Stimulated activated naive B cell treated with anti-CD40 and anti-IgM and Interleukin-4, amounts not matched to agents 10 μg/mL and 1 μg/mL and 100 μg/mL, for 72 hours (primary cell): ENCODE measurements around the gene BAG3.
A peak's percentile ranks its signal among the peaks of the same experiment; 100 is the strongest.

Experiments
- ATAC-seq, 2 donors: fragments of 150-1000 bp; cut with Tn5 transposase; replicated peaks; 2 replicates each; pipeline ENCODE4 v1.10.0; 2021; ENCODE audit warnings: moderate library complexity in 1 of 2
- DNase-seq: peaks from one replicate; pipeline ENCODE4 v3.0.0; 2021
- H3K27ac Mint-ChIP-seq: one replicate; pipeline ENCODE4 v1.8.0; 2022; ENCODE audit warnings: mild to moderate bottlenecking, mixed read lengths
- H3K27me3 Mint-ChIP-seq, 2 donors: one replicate each; pipeline ENCODE4 v1.8.0; 2022; ENCODE audit warnings: mixed read lengths in 2 of 2
- H3K36me3 Mint-ChIP-seq, 2 donors: one replicate each; pipeline ENCODE4 v1.8.0; 2022; ENCODE audit warnings: mixed read lengths in 2 of 2, mild to moderate bottlenecking in 1 of 2
- H3K4me1 Mint-ChIP-seq, 2 donors: one replicate each; pipeline ENCODE4 v1.8.0; 2022; ENCODE audit warnings: mixed read lengths in 2 of 2, mild to moderate bottlenecking in 1 of 2
- H3K4me3 Mint-ChIP-seq, 2 donors: one replicate each; pipeline ENCODE4 v1.8.0; 2022; ENCODE audit warnings: mild to moderate bottlenecking in 2 of 2, mixed read lengths in 2 of 2, moderate library complexity in 1 of 2
- H3K9me3 Mint-ChIP-seq, 2 donors: one replicate each; pipeline ENCODE4 v1.8.0; 2022; ENCODE audit warnings: mixed read lengths in 2 of 2, mild to moderate bottlenecking in 1 of 2

BAG3 gene

DNA sequence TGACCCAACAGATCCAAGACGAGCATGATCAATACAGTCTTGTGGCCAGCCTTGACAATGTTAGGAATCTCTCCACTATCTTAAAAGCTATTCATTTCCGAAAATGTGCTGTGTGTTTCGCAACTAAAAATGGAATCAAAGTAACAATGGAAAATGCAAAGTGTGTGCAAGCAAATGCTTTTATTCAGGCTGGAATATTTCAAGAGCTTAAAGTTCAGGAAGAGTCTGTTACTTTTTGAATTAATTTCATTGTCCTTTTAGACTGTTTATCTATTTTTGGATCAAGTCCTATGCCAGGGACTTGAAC lies 30.1 kb upstream of the BAG3 start:
- H3K27ac Mint-ChIP-seq, result no peak overlapping the region
- H3K27me3 Mint-ChIP-seq, result no peaks in the 10 kb centered on the region
- no peaks in the 10 kb centered on the region for H3K9me3 Mint-ChIP-seq
- H3K4me1 Mint-ChIP-seq, result peaks cover 0 to 4% of the 10 kb centered on the region in 2 donors
- DNase-seq (no peak), ATAC-seq (no peak)
- H3K4me3 Mint-ChIP-seq, result no peak overlapping the region
- H3K36me3 Mint-ChIP-seq, result no peaks in the 10 kb centered on the region

- Mint-ChIP-seq H3K36me3 (no peaks in the 10 kb centered on the region), H3K4me1 (no peaks in the 10 kb centered on the region), H3K27me3 (no peaks in the 10 kb centered on the region), H3K9me3 (no peaks in the 10 kb centered on the region), H3K4me3 (no peak overlapping the region), H3K27ac (no peak overlapping the region)
- ATAC-seq (no peak), DNase-seq (no peak)
These were observed 25.5 kb upstream of the BAG3 start for GRCh38 chr10:119625570-119626280.

GRCh38 chr10:119630300-119630699 lies 20.9 kb upstream of the BAG3 start:
- Mint-ChIP-seq H3K36me3 (no peaks in the 10 kb centered on the region), H3K27me3 (no peaks in the 10 kb centered on the region), H3K9me3 (no peaks in the 10 kb centered on the region), H3K27ac (no peak overlapping the region), H3K4me3 (no peak overlapping the region), H3K4me1 (no peaks in the 10 kb centered on the region)
- ATAC-seq (no peak), DNase-seq (no peak)

DNA sequence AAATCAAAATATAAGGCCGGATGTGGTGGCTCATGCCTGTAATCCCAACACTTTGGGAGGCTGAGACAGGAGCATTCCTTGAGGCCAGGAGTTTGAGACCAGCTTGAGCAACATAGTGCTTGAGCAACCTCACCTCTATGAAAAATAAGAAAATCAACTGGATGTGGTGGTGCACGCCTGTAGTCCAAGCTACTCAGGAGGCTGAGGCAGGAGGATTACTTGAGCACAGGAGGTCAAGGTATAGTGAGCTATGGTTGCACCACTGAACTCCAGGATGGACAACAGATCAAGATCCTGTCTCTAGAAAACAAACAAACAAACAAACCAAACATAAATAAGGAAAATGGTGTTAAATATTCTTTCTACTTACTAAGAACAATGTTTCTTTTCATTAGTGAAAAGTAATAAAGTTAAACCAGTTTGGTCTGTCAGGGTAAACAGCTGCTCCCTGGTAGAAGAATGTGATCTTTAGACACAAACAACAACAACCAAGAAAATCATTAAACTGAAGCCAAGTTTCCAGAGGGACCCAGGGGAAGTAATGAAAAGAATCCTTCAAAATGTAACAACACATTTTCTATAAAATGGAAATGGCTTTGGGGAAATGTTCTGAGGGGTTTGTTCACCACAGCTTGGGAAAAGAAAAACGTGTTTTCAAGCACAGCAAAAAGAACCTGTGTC lies 17.5 kb upstream of the BAG3 start:
- no peaks in the 10 kb centered on the region for H3K4me1 Mint-ChIP-seq
- ATAC-seq (no peak), DNase-seq (no peak)
- H3K27ac Mint-ChIP-seq, result peak overlapping the region; percentile 42
- H3K4me3 Mint-ChIP-seq, result no peak overlapping the region
- H3K36me3 Mint-ChIP-seq, result no peaks in the 10 kb centered on the region
- H3K27me3 Mint-ChIP-seq, result no peaks in the 10 kb centered on the region
- no peaks in the 10 kb centered on the region for H3K9me3 Mint-ChIP-seq

- no peaks in the 10 kb centered on the region for H3K36me3 Mint-ChIP-seq
- no peak overlapping the region for H3K4me3 Mint-ChIP-seq
- no peaks in the 10 kb centered on the region for H3K9me3 Mint-ChIP-seq
- H3K27me3 Mint-ChIP-seq, result no peaks in the 10 kb centered on the region
- H3K4me1 Mint-ChIP-seq, result no peaks in the 10 kb centered on the region
- no peak for DNase-seq
- ATAC-seq, result no peak
- H3K27ac Mint-ChIP-seq, result no peak overlapping the region
These were observed 17.0 kb upstream of the BAG3 start for GRCh38 chr10:119634219-119634544.

DNA sequence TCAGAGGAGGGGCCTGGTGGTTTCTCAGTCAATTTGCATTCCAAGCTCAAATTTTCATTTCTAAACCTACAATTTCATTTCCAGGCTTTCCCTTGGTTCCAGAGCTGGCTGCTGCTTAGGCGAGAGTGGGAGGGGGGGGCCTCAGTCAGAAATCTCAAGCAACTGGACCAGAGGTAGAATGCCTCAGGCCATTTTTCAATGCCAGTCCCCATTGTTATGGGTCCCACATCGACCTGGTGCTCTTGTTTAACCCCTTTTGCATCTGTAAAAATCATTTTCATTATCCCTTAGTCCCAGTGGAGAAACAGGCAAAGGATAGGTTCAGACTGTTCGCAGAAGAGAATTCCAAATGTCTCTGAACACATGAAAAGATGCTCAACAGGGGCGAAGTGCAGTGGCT lies 13.5 kb upstream of the BAG3 start:
- H3K4me3 Mint-ChIP-seq, result no peak overlapping the region
- no peaks in the 10 kb centered on the region for H3K4me1 Mint-ChIP-seq
- H3K27me3 Mint-ChIP-seq, result no peaks in the 10 kb centered on the region
- ATAC-seq (no peak), DNase-seq (no peak)
- H3K27ac Mint-ChIP-seq, result no peak overlapping the region
- H3K36me3 Mint-ChIP-seq, result no peaks in the 10 kb centered on the region
- no peaks in the 10 kb centered on the region for H3K9me3 Mint-ChIP-seq

DNA sequence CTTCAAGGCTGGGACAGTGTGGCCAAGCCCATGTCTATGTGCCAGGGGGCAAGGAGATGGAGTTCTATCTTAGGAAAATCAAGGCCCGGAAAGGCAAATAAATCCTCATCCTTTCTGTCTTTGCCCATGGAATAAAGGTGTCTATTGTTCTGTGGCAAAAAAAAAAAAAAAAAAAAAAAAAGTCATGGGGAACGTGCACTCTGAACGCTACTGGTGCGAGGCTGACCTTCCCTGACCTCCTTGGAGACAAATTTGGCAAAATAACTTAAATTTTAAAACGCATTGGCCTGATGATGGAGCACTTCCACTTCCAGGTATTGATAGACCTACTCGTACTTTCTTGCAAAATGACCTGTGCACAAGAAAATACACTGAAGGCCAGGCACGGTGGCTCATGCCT lies 12.2 kb upstream of the BAG3 start:
- no peaks in the 10 kb centered on the region for H3K36me3 Mint-ChIP-seq
- no peak overlapping the region for H3K27ac Mint-ChIP-seq
- ATAC-seq (no peak), DNase-seq (no peak)
- H3K27me3 Mint-ChIP-seq, result no peaks in the 10 kb centered on the region
- no peaks in the 10 kb centered on the region for H3K4me1 Mint-ChIP-seq
- no peaks in the 10 kb centered on the region for H3K9me3 Mint-ChIP-seq
- no peak overlapping the region for H3K4me3 Mint-ChIP-seq

- no peak for DNase-seq
- no peaks in the 10 kb centered on the region for H3K9me3 Mint-ChIP-seq
- no peaks in the 10 kb centered on the region for H3K4me1 Mint-ChIP-seq
- H3K36me3 Mint-ChIP-seq, result no peaks in the 10 kb centered on the region
- no peaks in the 10 kb centered on the region for H3K27me3 Mint-ChIP-seq
- H3K27ac Mint-ChIP-seq, result no peak overlapping the region
- no peak overlapping the region for H3K4me3 Mint-ChIP-seq
- no peak for ATAC-seq
These were observed 10.8 kb upstream of the BAG3 start for GRCh38 chr10:119640384-119640783.

DNA sequence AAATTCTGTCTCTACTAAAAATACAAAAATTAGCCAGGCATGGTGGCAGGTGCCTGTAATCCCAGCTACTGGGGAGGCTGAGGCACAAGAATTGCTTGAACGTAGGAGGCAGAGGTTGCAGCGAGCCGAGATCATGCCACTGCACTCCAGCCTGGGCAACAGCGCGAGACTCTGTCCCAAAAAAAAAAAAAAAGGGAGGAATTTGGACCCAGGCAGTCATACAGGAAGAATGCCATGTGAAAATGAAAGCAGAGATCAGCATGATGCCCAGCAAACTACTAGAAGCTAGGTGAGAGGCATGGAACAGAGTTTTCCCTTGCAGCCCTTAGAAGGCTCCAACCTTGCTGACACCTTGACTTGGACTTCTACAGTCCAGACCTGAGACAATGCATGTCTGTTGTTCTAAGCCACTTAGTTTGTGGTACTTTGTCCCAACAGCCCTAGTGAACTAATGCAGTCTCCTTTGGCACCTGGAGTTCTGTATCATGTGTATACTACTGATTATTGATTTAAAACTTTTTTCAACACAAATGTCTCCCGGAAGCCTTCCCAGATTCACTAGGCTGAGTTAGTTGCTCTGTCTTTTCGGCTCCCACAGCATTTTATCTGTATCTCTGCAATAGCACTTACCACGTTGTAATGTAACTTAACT lies 10.2 kb upstream of the BAG3 start:
- Mint-ChIP-seq H3K9me3 (no peaks in the 10 kb centered on the region), H3K36me3 (no peaks in the 10 kb centered on the region), H3K27ac (no peak overlapping the region), H3K4me1 (no peaks in the 10 kb centered on the region), H3K4me3 (no peak overlapping the region), H3K27me3 (peaks cover 0 to under 1% of the 10 kb centered on the region in 2 donors)
- ATAC-seq (no peak), DNase-seq (no peak)

GRCh38 chr10:119642556-119643111 lies 8.5 kb upstream of the BAG3 start:
- Mint-ChIP-seq H3K4me3 (no peak overlapping the region), H3K4me1 (no peaks in the 10 kb centered on the region), H3K9me3 (no peaks in the 10 kb centered on the region), H3K27ac (no peak overlapping the region), H3K36me3 (no peaks in the 10 kb centered on the region), H3K27me3 (peaks cover 0 to 4% of the 10 kb centered on the region in 2 donors)
- DNase-seq, result no peak
- ATAC-seq, result no peak

DNA sequence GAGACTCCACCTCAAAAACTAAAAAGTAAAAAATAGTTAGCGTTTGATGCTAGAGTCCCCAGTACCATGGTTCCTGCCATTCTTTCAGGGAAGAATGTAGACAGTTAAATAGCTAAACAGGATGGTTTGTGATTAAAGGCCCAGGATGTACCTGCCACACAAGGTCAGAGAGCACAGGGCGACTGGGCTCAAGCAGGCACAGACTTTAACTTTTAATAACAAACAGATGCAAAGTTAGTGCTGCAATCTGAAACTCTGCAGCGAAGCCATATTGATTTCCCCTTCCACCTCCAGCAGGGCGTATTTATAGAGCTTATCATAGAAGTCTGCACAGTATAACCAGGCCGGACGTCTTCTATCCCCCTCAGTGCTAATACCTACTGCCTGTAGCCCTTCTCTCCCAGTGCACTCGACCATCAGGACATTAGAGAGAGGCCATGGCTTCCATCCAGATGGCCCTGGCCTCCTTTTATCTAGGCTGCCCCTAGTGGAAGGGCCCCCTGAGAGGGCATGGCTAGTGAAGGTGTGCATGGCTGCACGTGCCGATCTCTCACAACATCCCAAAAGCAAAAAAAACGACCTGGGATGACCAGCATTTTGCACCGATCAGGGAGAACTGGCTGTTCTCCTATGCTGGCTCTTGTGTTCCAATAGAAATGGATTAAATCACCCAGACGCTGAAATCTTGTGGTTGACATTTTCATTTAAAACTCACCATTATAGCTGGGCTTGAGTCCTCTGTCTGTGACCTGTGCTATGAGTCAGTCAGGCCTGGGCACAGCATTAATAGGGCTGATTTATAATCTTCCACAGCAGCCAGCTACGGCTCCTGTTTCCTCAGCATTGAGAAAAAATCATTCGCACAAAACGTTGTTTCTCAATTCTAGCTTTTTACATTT lies 7.6 kb upstream of the BAG3 start:
- no peak for ATAC-seq
- no peaks in the 10 kb centered on the region for H3K36me3 Mint-ChIP-seq
- no peak for DNase-seq
- no peak overlapping the region for H3K27ac Mint-ChIP-seq
- peaks cover 0 to 4% of the 10 kb centered on the region in 2 donors for H3K27me3 Mint-ChIP-seq
- H3K4me1 Mint-ChIP-seq, result no peaks in the 10 kb centered on the region
- H3K4me3 Mint-ChIP-seq, result no peak overlapping the region
- no peaks in the 10 kb centered on the region for H3K9me3 Mint-ChIP-seq

- Mint-ChIP-seq H3K27me3 (peaks cover 0 to 4% of the 10 kb centered on the region in 2 donors), H3K36me3 (no peaks in the 10 kb centered on the region), H3K27ac (no peak overlapping the region), H3K9me3 (no peaks in the 10 kb centered on the region), H3K4me1 (no peaks in the 10 kb centered on the region), H3K4me3 (no peak overlapping the region)
- DNase-seq, result no peak
- no peak for ATAC-seq
These were observed 6.9 kb upstream of the BAG3 start for GRCh38 chr10:119644205-119644814.

DNA sequence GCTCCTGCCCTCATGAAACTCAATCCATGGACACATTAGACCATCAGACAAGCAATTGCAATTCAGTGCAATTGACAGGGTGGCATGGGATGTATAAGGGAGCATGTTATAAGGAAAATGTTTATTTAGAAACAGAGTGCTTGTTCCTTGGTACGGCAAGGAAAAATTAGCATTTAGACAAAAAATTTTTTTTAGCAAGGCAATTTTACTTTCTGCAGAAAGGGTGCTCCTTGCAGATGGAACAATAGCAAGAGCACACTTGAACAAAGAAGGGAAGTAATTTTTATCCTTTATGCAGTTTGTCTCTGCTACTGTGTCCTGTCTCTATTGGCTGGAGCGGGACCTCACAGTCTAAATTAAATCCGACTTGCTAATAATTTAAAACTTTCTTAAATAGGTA lies 6.2 kb upstream of the BAG3 start:
- H3K9me3 Mint-ChIP-seq, result no peaks in the 10 kb centered on the region
- no peak for DNase-seq
- peaks cover 0 to 2% of the 10 kb centered on the region in 2 donors for H3K4me1 Mint-ChIP-seq
- no peaks in the 10 kb centered on the region for H3K36me3 Mint-ChIP-seq
- ATAC-seq, result no peak
- H3K27ac Mint-ChIP-seq, result no peak overlapping the region
- peaks cover 0 to 4% of the 10 kb centered on the region in 2 donors for H3K27me3 Mint-ChIP-seq
- no peak overlapping the region for H3K4me3 Mint-ChIP-seq

- no peaks in the 10 kb centered on the region for H3K9me3 Mint-ChIP-seq
- H3K4me1 Mint-ChIP-seq, result peaks cover 4 to 13% of the 10 kb centered on the region in 2 donors
- H3K27me3 Mint-ChIP-seq, result peaks cover 6 to 7% of the 10 kb centered on the region in 2 donors
These were observed 1.1 kb upstream of the BAG3 start for GRCh38 chr10:119650062-119650461.

More at GRCh38 chr10:119650062-119650461, 1.1 kb upstream of the BAG3 start:
- ATAC-seq, result no peak
- DNase-seq, result no peak
- H3K36me3 Mint-ChIP-seq, result no peaks in the 10 kb centered on the region
- H3K27ac Mint-ChIP-seq, result peak overlapping the region; percentile 59
- H3K4me3 Mint-ChIP-seq, result peak overlapping the region; percentile 97 to 99
